Fibroblast of peridontal ligament (primary cell): ENCODE results near the gene PIK3R4.

ENCODE experiments used
- DNase-seq: peaks from one replicate; pipeline ENCODE4 v3.0.0-alpha.2; 2010; ENCODE audit errors: extremely low read depth

The PIK3R4 gene

GRCh38 chr3:130640027-130640426 is 106.6 kb downstream of the PIK3R4 start:
- no peak for DNase-seq

DNA sequence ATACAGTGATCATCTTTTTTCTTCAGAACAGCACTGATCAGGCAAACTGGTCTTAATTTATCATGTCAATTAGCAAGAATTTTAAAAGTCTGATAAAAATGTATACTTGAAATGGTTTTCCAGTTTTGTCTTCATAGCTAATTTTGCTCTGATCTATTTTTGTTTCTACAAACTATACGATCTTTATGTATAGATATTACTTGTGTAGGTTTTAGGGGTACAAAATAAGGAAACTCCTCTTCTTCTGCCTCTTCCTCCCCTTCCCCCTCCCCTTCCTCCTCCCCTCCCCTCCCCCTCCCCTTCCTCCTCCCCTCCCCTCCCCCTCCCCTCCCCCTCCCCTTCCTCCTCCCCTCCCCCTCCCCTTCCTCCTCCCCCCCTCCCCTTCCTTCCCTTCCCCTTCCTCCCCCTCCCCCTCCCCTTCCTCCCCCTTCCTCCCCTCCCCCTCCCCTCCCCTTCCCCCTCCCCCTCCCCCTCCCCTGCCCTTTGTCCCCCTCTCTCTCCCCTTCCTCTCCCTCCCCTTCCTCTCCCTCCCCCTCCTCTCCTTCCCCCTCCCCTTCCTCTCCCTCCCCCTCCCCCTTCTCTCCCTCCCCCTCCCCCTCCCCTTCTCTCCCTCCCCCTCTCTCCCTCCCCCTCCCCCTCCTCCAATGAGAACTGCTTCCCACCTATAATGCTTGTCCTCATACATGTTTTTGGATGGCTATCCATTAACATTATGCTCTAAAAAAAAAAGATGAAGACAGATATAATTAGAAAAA is 110.0 kb downstream of the PIK3R4 start:
- no peak for DNase-seq

DNA sequence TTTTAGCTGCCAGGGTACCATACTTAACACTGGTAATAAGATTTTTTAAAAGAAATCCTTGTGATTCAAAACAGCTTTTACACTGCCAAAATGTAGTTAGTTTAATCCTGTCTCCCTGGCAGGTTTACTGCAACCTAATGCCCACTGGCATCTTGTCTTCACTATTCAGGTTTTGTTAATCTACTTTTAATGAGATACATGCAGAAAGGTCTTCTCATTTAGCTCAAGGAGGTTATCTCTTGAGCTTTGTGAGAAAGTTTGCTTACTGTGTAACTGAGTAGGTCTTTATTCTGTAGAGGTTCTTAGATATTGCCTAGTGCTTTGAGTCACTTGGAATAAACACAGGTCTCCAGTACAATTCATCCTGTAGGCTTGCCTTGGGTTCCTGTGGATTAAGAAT is 110.7 kb downstream of the PIK3R4 start:
- no peak for DNase-seq

DNA sequence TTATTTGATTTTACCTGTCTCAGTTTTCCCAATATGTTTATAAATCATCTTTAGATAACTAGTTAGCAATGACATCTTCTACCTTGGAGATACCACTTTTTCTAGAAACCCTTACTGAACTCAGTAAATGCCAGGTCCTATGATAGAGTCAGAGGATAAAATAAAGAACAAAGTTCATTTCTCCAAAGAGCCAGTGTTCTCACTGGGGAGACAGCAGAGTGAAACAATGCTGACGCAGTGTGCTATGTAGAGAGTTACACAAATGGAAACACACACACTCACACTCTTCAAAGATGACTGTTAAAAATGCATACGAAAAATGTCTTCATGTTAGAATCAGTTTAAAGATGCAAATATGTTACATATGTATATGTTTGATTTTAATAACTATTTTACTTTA is 111.3 kb downstream of the PIK3R4 start:
- DNase-seq, result no peak
